IMR-90 (cell line): Measurements from ENCODE around the gene CAPN10. TPM values are rescaled to one million over a fixed set of nuclear protein-coding genes. Genes with fewer than 3 reads are reported as not detected.

ENCODE experiments used
- ATAC-seq: fragments of 200-7000 bp; cut with Tn5 transposase; 2 replicates; pipeline ENCODE4 v1.9.1; 2020; ENCODE audit warnings: low read depth, mild to moderate bottlenecking, moderate library complexity
- BruUV-seq: library from RNA; stranded (reverse); fragments of 400-500 nt; replicated peaks from 2 replicates; lab custom pipeline; 2021; lab: Mats Ljungman, UMichigan
- CTCF ChIA-PET: fragments of 300-600 bp; formaldehyde crosslinking; extraction: SDS; loops from one replicate; lab custom pipeline; 2021; ENCODE audit warnings: antibody characterized with exemption; lab: Yijun Ruan, JAX
- POLR2A ChIA-PET: fragments of 300-600 bp; sonication (Branson Sonifier 250); formaldehyde crosslinking; loops from one replicate; lab custom pipeline; 2022; ENCODE audit warnings: antibody characterized with exemption; ENCODE audit not compliant: unreplicated experiment; lab: Charles Lee
- DNase-seq: peaks from one replicate; pipeline ENCODE4 v3.0.0; 2013
- H2AFZ ChIP-seq: replicated peaks from 2 replicates; pipeline ENCODE3; 2013; ENCODE audit warnings: low read length, mild to moderate bottlenecking; ENCODE audit not compliant: poor library complexity
- H2AK5ac ChIP-seq: 2 replicates; pipeline ENCODE4 v1.6.1; 2013; ENCODE audit warnings: low read depth, low read length, inconsistent platforms
- H2AK9ac ChIP-seq: replicated peaks from 2 replicates; pipeline ENCODE3; 2013; ENCODE audit warnings: mild to moderate bottlenecking, low read depth, low read length, moderate library complexity; ENCODE audit not compliant: poor library complexity
- H2BK120ac ChIP-seq: 2 replicates; pipeline ENCODE4 v1.6.1; 2013; ENCODE audit warnings: low read depth, low read length, inconsistent platforms
- H2BK15ac ChIP-seq: 3 replicates; pipeline ENCODE4 v1.6.1; 2013; ENCODE audit warnings: low read depth, low read length, inconsistent platforms
- H2BK20ac ChIP-seq: 2 replicates; pipeline ENCODE4 v1.6.1; 2013; ENCODE audit warnings: low read depth, mild to moderate bottlenecking, inconsistent platforms, low read length, moderate library complexity
- H2BK5ac ChIP-seq: 2 replicates; pipeline ENCODE4 v1.6.1; 2013; ENCODE audit warnings: mild to moderate bottlenecking, low read depth, low read length, inconsistent platforms; ENCODE audit not compliant: poor library complexity, severe bottlenecking
- H3K14ac ChIP-seq: replicated peaks from 2 replicates; pipeline ENCODE4 v1.6.1; 2013; ENCODE audit warnings: low read depth, low read length, inconsistent platforms
- H3K18ac ChIP-seq: 2 replicates; pipeline ENCODE4 v1.6.1; 2013; ENCODE audit warnings: low read depth, low read length, control low read depth
- H3K23ac ChIP-seq: 2 replicates; pipeline ENCODE4 v1.6.1; 2013; ENCODE audit warnings: low read depth, low read length, inconsistent platforms
- H3K27ac ChIP-seq: 2 replicates; pipeline ENCODE4 v1.5.1; 2013; ENCODE audit warnings: mild to moderate bottlenecking, control low read depth, low read length; ENCODE audit not compliant: insufficient read depth
- H3K27me3 ChIP-seq: 2 replicates; pipeline ENCODE4 v1.6.1; 2013; ENCODE audit warnings: low read length; ENCODE audit not compliant: control insufficient read depth, insufficient read depth
- H3K36me3 ChIP-seq: 2 replicates; pipeline ENCODE4 v1.6.1; 2013; ENCODE audit warnings: low read length, mixed read lengths; ENCODE audit not compliant: control insufficient read depth, insufficient read depth
- H3K4ac ChIP-seq: 2 replicates; pipeline ENCODE4 v1.6.1; 2013; ENCODE audit warnings: low read depth, low read length, inconsistent platforms
- H3K4me1 ChIP-seq: 2 replicates; pipeline ENCODE4 v1.6.1; 2013; ENCODE audit warnings: low read length, mixed read lengths; ENCODE audit not compliant: control insufficient read depth, insufficient read depth
- H3K4me2 ChIP-seq: 2 replicates; pipeline ENCODE4 v1.6.1; 2013; ENCODE audit warnings: low read depth, mild to moderate bottlenecking, control low read depth, low read length, moderate library complexity
- H3K4me3 ChIP-seq: 2 replicates; pipeline ENCODE4 v1.5.1; 2013; ENCODE audit warnings: low read depth, mild to moderate bottlenecking, control low read depth, low read length, moderate library complexity; ENCODE audit not compliant: insufficient read depth
- H3K56ac ChIP-seq: 2 replicates; pipeline ENCODE4 v1.6.1; 2013; ENCODE audit warnings: low read length, inconsistent platforms; ENCODE audit not compliant: insufficient read depth; ENCODE audit errors: extremely low read depth
- H3K79me1 ChIP-seq, 2 experiments: 2 replicates each; pipeline ENCODE4 v1.6.1; 2013; ENCODE audit warnings: low read length in 2 of 2, inconsistent platforms in 1 of 2, low read depth in 1 of 2
- H3K9ac ChIP-seq: 2 replicates; pipeline ENCODE4 v1.6.1; 2013; ENCODE audit warnings: low read depth, low read length, control low read depth
- H3K9me1 ChIP-seq: 2 replicates; pipeline ENCODE4 v1.6.1; 2013; ENCODE audit warnings: low read length, inconsistent platforms; ENCODE audit not compliant: insufficient read depth
- H3K9me3 ChIP-seq: 2 replicates; pipeline ENCODE4 v1.6.1; 2013; ENCODE audit warnings: low read length; ENCODE audit not compliant: control insufficient read depth, insufficient read depth
- H4K20me1 ChIP-seq: 2 replicates; pipeline ENCODE4 v1.6.1; 2013; ENCODE audit warnings: low read length, inconsistent platforms; ENCODE audit not compliant: insufficient read depth
- H4K5ac ChIP-seq: 2 replicates; pipeline ENCODE4 v1.6.1; 2013; ENCODE audit warnings: mild to moderate bottlenecking, low read depth, low read length, control low read depth
- H4K8ac ChIP-seq, 2 experiments: 2 replicates each; pipeline ENCODE4 v1.6.1; 2013; ENCODE audit warnings: low read depth in 2 of 2, low read length in 2 of 2, control low read depth in 1 of 2, inconsistent platforms in 1 of 2
- H4K91ac ChIP-seq: 2 replicates; pipeline ENCODE4 v1.6.1; 2013; ENCODE audit warnings: low read depth, low read length, inconsistent platforms; ENCODE audit not compliant: insufficient read depth
- BHLHE40 ChIP-seq: fragments of 150-350 bp; IDR thresholded peaks from 2 replicates; pipeline ENCODE4 v1.6.1; 2016; ENCODE audit warnings: mild to moderate bottlenecking, low read depth, low read length
- CEBPB ChIP-seq: IDR thresholded peaks from 2 replicates; pipeline ENCODE4 v1.6.1; 2012; ENCODE audit warnings: low read depth, low read length, improper control_type of control experiment
- CTCF ChIP-seq: conservative IDR thresholded peaks from 2 replicates; pipeline ENCODE4 v1.5.1; 2012; ENCODE audit warnings: mild to moderate bottlenecking, low read depth, low read length, improper control_type of control experiment
- ELK1 ChIP-seq: fragments of 150-350 bp; IDR thresholded peaks from 2 replicates; pipeline ENCODE4 v1.6.1; 2016; ENCODE audit warnings: low read depth, mild to moderate bottlenecking, low read length, moderate library complexity, borderline replicate concordance
- MAFK ChIP-seq: IDR thresholded peaks from 2 replicates; pipeline ENCODE4 v1.6.1; 2012; ENCODE audit warnings: low read depth, low read length, improper control_type of control experiment
- MAZ ChIP-seq: IDR thresholded peaks from 2 replicates; pipeline ENCODE4 v1.6.1; 2012; ENCODE audit warnings: low read depth, mild to moderate bottlenecking, low read length, improper control_type of control experiment, moderate library complexity, borderline replicate concordance
- MXI1 ChIP-seq: IDR thresholded peaks from 2 replicates; pipeline ENCODE4 v1.6.1; 2012; ENCODE audit warnings: low read depth, mild to moderate bottlenecking, low read length, moderate library complexity, borderline replicate concordance
- NFE2L2 ChIP-seq: fragments of 150-350 bp; IDR thresholded peaks from 2 replicates; pipeline ENCODE4 v1.6.1; 2016; ENCODE audit warnings: low read depth, mild to moderate bottlenecking, low read length
- RAD21 ChIP-seq: IDR thresholded peaks from 2 replicates; pipeline ENCODE4 v1.6.1; 2012; ENCODE audit warnings: low read length, improper control_type of control experiment
- WGBS, 2 experiments: methylation state at CpG; one replicate each; pipeline versions ENCODE4 v1.1.5 to v1.1.7; 2013; ENCODE audit warnings: missing lambda C conversion rate in 2 of 2; ENCODE audit not compliant: insufficient read length in 1 of 2; ENCODE audit errors: extremely low coverage in 2 of 2; 5-methylcytosine and 5-hydroxymethylcytosine counted together
- dilution Hi-C: fragments of 300-500 bp; cut with HindIII; formaldehyde crosslinking; loops from one replicate; pipeline ENCODE4 v1.14.3; 2018; ENCODE audit warnings: low sequenced_read_pairs; ENCODE audit not compliant: unreplicated experiment
- in situ Hi-C: fragments of 300-500 bp; cut with MboI; formaldehyde crosslinking; loops from 3 replicates; pipeline ENCODE4 v1.14.3; 2019; ENCODE audit warnings: low sequenced_read_pairs, inconsistent platforms, mixed read lengths
- intact Hi-C: fragments of 100-400 bp; cut with micrococcal nuclease; formaldehyde crosslinking; loops from 2 replicates; pipeline ENCODE4 v1.10.0; 2022
- polyA plus RNA-seq, 3 experiments: library from polyadenylated mRNA; depleted of rRNA; stranded (reverse); fragments of >200 nt; gene quantifications; 2 replicates each; pipeline ENCODE4 v1.2.3, GENCODE V29; 2012; ENCODE audit warnings: low replicate concordance in 1 of 3
- total RNA-seq: library from RNA; depleted of rRNA; stranded (reverse); fragments of >200 nt; gene quantifications from 2 replicates; pipeline ENCODE4 v1.2.3, GENCODE V29; 2012
- TF ChIP-seq, protein P1 (sequence below): fragments of 150-350 bp; IDR thresholded peaks from 2 replicates; pipeline ENCODE4 v1.6.1; 2017; ENCODE audit warnings: mild to moderate bottlenecking, antibody characterized with exemption, low read length, low read depth

The CAPN10 gene
- total and polyA plus RNA-seq, 2 of the 4 experiments (the other 2 are of a cell fraction) = 6.3 to 20.9 TPM

DNA sequence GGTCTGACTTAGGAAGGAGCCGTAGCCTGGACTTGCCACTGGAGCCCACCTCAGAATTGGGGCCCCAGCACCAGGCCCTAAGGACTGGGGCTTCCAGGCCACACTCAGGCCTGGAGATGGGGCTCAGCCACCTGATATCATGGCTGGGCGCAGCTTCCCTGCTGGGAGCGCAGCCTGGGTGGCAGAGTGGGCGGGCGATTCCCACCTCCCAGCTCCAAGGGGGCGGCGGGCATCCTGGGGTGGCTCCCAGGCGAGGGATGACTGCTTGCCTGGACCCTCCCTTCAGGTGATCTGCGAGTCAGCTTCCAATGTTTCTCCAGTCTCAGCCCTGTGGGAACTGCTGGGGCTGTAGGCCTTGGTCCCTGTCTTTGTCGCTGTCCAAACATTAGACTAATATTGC is 58.8 kb downstream of the CAPN10 start:
- Histone ChIP-seq H3K23ac (no peak overlapping the region), H3K4ac (no peak overlapping the region), H4K91ac (no peak overlapping the region), H2AK9ac (no peak overlapping the region), H4K5ac (no peak overlapping the region), H3K14ac (no peak overlapping the region), H3K9ac (no peak overlapping the region), H2BK20ac (no peak overlapping the region), H2BK15ac (no peak overlapping the region), H3K18ac (no peak overlapping the region), H3K27ac (no peak overlapping the region), H2BK5ac (no peak overlapping the region), H4K20me1 (no peaks in the 10 kb centered on the region), H3K9me1 (no peaks in the 10 kb centered on the region), H2AK5ac (no peak overlapping the region), H3K9me3 (no peaks in the 10 kb centered on the region), H2AFZ (no peak overlapping the region), H3K79me1 (no peaks in the 10 kb centered on the region), H3K36me3 (no peaks in the 10 kb centered on the region), H3K27me3 (peaks cover 63% of the 10 kb centered on the region), H3K4me2 (no peak overlapping the region), H2BK120ac (no peak overlapping the region), H3K56ac (no peak overlapping the region), H4K8ac (no peak overlapping the region), H3K4me1 (no peaks in the 10 kb centered on the region), H3K4me3 (no peak overlapping the region)
- ATAC-seq (no peak), DNase-seq (no peak)
- CTCF ChIA-PET = no interaction called here
- no peak for TF ChIP-seq MXI1
- TF ChIP-seq, protein P1, sequence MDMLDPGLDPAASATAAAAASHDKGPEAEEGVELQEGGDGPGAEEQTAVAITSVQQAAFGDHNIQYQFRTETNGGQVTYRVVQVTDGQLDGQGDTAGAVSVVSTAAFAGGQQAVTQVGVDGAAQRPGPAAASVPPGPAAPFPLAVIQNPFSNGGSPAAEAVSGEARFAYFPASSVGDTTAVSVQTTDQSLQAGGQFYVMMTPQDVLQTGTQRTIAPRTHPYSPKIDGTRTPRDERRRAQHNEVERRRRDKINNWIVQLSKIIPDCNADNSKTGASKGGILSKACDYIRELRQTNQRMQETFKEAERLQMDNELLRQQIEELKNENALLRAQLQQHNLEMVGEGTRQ = no peak
- TF ChIP-seq MAZ = no peak
- TF ChIP-seq MAFK = no peak
- no peak for TF ChIP-seq CEBPB
- TF ChIP-seq CTCF = no peak
- TF ChIP-seq RAD21 = no peak
- TF ChIP-seq ELK1 = no peak
- TF ChIP-seq BHLHE40 = no peak
- TF ChIP-seq NFE2L2 = no peak
- intact Hi-C loops = no loop called here
- dilution Hi-C loops = no loop called here
- in situ Hi-C loops = no loop called here
- POLR2A ChIA-PET = no interaction called here
- no TSS peak for BruUV-seq
- no CpG with 5 or more reads among the region's 10 CpGs for WGBS, 2 experiments
